Measurements from ENCODE around the gene TOX2. TPM values are rescaled to one million over a fixed set of nuclear protein-coding genes. Genes with fewer than 3 reads are reported as not detected.

TOX2 gene
- total and polyA plus RNA-seq, 10 donors = 1.1 to 6.4 (median 5.0) TPM

DNA sequence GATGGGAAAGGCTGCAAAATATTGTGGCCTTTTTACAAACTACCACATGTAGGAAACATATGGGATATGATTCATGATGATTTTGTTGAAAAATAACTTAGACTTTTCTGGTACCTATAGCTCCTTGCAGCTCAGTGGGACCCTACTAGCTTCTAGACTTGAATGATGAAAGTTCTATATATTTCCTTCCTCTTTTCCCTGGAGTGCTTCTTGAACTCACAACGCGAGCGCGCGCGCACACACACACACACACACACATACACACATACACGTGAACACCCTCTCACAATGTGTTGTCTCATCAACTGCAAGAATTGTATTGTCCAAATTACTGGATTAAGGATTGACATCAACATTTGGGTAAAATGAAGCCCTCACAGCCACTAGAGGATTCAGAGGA lies 61.9 kb downstream of the TOX2 start:
- Histone ChIP-seq H3K4me1 (peaks cover 0 to 13% (median 0%) of the 10 kb centered on the region in 6 donors), H3K36me3 (no peaks in the 10 kb centered on the region), H3K27ac (no peak overlapping the region), H3K9me3 (no peaks in the 10 kb centered on the region), H3K4me3 (no peak overlapping the region), H3K27me3 (replicated peaks in 1 of 7) (peaks cover 0 to 16% (median 0%) of the 10 kb centered on the region in 7 donors)
- intact Hi-C loops (cut with DNase I; ENCODE audit: low total_unique reads) = no loop called here
- no peak for TF ChIP-seq POLR2AphosphoS5 (IDR thresholded peaks at IDR 0.05)
- no peak for TF ChIP-seq CTCF (IDR thresholded peaks at IDR 0.05 in 8 of 11, conservative IDR thresholded peaks at IDR 0.05 in 3 of 11)
- TF ChIP-seq POLR2A (IDR thresholded peaks at IDR 0.05) = no peak
- WGBS, 5 donors = 64 to 79% (median 68%) methylated on average over 7 of the region's 7 CpGs
- no peak for DNase-seq

DNA sequence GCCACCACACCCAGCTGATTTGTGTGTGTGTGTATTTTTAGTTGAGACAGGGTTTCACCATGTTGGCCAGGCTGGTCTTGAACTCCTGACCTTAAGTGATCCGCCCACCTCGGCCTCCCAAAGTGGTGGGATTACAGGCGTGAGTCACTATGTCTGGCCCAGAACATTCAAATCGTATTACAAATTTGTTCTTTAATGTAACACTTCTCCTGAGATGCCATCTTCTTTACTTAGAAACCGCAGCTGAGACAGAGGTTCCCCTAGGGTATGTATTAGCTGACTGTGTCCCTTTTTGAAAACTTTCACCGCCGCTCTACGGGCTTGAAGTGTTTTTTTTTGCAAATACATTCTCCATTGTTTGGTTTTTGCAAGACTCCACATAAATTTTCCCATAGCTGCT lies 62.6 kb downstream of the TOX2 start:
- intact Hi-C loops (cut with DNase I; ENCODE audit: low total_unique reads) = no loop called here
- Histone ChIP-seq H3K27ac (no peak overlapping the region), H3K9me3 (no peaks in the 10 kb centered on the region), H3K27me3 (replicated peaks in 1 of 7) (peaks cover 0 to 16% (median 0%) of the 10 kb centered on the region in 7 donors), H3K36me3 (no peaks in the 10 kb centered on the region), H3K4me1 (peaks cover 0 to 20% (median 0%) of the 10 kb centered on the region in 6 donors), H3K4me3 (no peak overlapping the region)
- DNase-seq = no peak
- no peak for TF ChIP-seq CTCF (IDR thresholded peaks at IDR 0.05 in 8 of 11, conservative IDR thresholded peaks at IDR 0.05 in 3 of 11)
- 86 to 92% (median 89%) methylated on average over 8 of the region's 8 CpGs for WGBS, 5 donors

DNA sequence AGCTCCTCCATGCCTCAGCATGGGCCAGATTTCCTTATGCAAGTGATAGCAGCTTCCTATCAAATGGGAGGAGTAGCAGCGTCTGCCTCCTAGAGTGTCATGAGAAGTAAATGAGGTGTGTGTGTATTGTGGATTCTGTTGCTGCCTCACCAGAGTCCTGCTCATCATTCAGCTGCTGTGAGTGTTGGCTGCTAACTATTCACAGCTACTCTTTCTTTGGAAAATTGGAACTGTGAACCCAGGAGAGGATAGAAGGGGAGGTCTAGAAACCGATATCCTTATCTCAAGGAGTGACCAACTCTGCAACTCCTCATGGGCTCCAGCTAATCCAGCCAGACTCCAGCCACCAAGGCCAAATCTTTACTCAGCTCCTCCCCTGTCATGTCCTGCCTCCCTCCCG lies 63.3 kb downstream of the TOX2 start:
- H3K4me3 ChIP-seq = no peak overlapping the region
- DNase-seq = no peak
- H3K27ac ChIP-seq = no peak overlapping the region
- peaks cover 0 to 14% (median 0%) of the 10 kb centered on the region in 7 donors for H3K27me3 ChIP-seq (replicated peaks in 1 of 7)
- peaks cover 0 to 24% (median 0%) of the 10 kb centered on the region in 6 donors for H3K4me1 ChIP-seq
- no peaks in the 10 kb centered on the region for H3K9me3 ChIP-seq
- WGBS, 5 donors = 65 to 75% (median 66%) methylated on average over 3 of the region's 3 CpGs
- no peaks in the 10 kb centered on the region for H3K36me3 ChIP-seq
- no peak for TF ChIP-seq POLR2A (IDR thresholded peaks at IDR 0.05)
- no peak for TF ChIP-seq CTCF (IDR thresholded peaks at IDR 0.05 in 8 of 11, conservative IDR thresholded peaks at IDR 0.05 in 3 of 11)
- TF ChIP-seq POLR2AphosphoS5 (IDR thresholded peaks at IDR 0.05) = no peak
- intact Hi-C loops (cut with DNase I; ENCODE audit: low total_unique reads) = no loop called here

DNA sequence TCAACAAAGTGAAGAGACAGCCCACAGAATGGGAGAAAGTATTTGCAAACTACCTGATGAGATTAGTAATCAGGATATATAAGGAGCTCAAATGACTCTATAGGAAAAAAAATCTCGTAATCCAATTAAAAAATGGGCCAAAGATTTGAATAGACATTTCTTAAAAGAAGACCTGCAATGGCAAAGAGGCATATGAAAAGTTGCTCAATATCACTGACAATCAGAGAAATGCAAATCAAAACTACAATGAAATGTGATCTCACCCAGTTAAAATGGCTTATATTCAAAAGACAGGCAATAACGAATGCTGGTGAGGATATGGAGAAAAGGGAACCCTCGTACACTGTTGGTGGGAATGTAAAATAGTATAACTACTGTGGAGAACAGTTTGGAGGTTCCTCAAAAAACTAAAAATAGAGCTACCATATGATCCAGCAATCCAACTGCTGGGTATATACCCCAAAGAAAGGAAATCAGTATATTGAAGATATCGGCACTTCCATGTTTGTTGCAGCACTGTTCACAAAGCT lies 65.0 kb downstream of the TOX2 start:
- peaks cover 0 to 1% (median 0%) of the 10 kb centered on the region in 7 donors for H3K27me3 ChIP-seq (replicated peaks in 1 of 7)
- peaks cover 0 to 38% (median 2%) of the 10 kb centered on the region in 6 donors for H3K4me1 ChIP-seq
- H3K9me3 ChIP-seq = no peaks in the 10 kb centered on the region
- no peaks in the 10 kb centered on the region for H3K36me3 ChIP-seq
- no peak overlapping the region for H3K4me3 ChIP-seq
- WGBS, 5 donors = 82 to 90% (median 84%) methylated on average over 4 of the region's 4 CpGs
- intact Hi-C loops (cut with DNase I; ENCODE audit: low total_unique reads) = no loop called here
- TF ChIP-seq POLR2AphosphoS5 (IDR thresholded peaks at IDR 0.05) = no peak
- no peak overlapping the region for H3K27ac ChIP-seq
- no peak for DNase-seq

- Histone ChIP-seq H3K27ac (no peak overlapping the region), H3K4me3 (no peak overlapping the region), H3K9me3 (no peaks in the 10 kb centered on the region), H3K27me3 (replicated peaks in 1 of 7) (no peaks in the 10 kb centered on the region), H3K36me3 (no peaks in the 10 kb centered on the region), H3K4me1 (peaks cover 0 to 37% (median under 1%) of the 10 kb centered on the region in 6 donors)
- intact Hi-C loops (cut with DNase I; ENCODE audit: low total_unique reads) = no loop called here
- TF ChIP-seq CTCF (IDR thresholded peaks at IDR 0.05 in 8 of 11, conservative IDR thresholded peaks at IDR 0.05 in 3 of 11) (no peak), POLR2AphosphoS5 (IDR thresholded peaks at IDR 0.05) (no peak), POLR2A (IDR thresholded peaks at IDR 0.05) (no peak)
- WGBS, 5 donors = 64 to 82% (median 69%) methylated on average over 4 of the region's 4 CpGs
- no peak for DNase-seq
Measured at GRCh38 chr20:43981540-43981939, 66.9 kb downstream of the TOX2 start.
